ENCODE results near the gene IL3.

Gene IL3

DNA sequence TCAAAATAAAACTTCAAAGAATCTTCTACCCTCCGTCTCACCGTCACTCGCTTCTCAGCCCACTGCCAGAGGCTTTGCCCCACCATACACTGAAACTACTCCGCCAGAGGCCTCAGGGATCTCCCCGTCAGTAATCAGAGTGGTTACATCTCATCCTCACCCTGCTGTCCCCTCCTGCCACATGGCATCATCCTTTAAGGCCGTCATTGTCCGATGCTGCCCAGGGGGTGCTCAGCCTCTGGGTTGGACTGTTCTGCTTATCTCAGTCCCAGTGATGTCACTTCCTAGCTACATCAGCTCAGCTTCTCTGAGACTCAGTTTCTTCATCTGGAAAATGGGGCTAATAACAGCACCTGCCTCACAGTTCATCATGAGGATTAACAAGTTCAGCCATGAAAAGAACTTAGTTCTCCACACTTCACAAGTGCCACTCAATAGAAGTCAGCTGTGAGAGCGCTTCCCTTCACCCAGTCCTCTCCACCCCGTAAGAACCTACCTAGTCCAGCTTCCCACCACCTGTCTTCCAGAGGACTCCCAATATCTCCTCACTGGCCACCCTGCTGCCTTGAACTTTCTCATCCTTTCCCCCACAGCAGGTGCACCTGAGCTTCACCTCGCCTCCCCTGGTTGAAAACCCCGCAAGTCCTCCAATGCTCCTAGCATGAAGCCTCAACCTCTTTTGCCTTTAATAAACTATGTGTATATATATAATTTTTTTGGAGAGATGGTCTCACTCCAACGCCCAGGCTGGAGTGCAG is 2.8 kb upstream of the IL3 start:
- no peak for DNase-seq (ENCODE audit: low read depth)

DNA sequence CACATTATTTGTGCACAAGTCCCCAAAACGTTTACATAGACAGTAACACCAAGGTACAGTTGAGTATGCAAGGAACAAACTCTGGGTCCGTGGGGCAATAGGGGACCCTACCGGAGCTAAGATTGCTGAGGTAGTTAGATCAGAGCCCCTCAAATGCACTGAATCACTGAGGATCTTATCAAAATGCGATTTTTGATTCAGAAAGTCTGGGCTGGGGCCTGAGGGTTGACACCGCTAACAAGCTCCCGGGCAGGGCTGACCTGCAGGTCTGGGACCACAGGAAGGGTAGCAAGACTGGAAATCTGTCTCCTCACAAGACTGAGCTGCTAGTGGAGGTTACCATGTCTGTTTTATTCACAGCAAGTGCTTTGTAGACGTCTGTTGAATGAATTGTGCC is 1.8 kb upstream of the IL3 start:
- no peak for DNase-seq (ENCODE audit: low read depth)

DNA sequence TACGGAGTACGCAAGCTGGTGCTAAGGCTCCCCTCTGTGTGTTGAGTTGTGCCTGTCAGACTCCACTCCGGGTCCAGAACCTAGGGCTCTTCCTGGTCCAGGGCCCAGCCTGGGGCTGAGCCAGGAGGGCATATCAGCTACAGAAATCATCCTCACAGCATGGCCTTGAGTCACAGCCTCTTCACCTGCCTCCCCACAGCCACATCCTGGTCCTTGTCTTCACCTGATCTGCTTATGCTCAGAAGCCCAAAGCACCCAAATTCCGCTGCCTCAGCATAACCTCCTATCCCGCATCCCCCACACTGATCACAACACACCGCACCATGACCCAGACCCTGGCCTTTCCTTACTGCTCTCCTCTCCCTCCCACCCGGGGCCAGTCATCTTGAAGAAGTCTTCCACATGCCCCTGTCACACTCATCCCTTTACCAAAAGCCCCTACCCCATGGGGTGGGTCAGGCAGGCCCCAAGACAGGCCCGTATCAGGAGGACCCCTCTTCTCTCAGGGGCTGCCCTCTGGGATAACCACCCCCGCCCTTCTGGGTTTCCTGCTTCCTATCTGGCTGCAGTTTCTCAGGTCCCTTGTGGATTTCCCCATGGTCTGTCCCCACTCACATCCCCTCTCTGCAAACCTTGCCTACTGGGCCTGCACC is 1.3 kb upstream of the IL3 start:
- DNase-seq (ENCODE audit: low read depth): no peak

DNA sequence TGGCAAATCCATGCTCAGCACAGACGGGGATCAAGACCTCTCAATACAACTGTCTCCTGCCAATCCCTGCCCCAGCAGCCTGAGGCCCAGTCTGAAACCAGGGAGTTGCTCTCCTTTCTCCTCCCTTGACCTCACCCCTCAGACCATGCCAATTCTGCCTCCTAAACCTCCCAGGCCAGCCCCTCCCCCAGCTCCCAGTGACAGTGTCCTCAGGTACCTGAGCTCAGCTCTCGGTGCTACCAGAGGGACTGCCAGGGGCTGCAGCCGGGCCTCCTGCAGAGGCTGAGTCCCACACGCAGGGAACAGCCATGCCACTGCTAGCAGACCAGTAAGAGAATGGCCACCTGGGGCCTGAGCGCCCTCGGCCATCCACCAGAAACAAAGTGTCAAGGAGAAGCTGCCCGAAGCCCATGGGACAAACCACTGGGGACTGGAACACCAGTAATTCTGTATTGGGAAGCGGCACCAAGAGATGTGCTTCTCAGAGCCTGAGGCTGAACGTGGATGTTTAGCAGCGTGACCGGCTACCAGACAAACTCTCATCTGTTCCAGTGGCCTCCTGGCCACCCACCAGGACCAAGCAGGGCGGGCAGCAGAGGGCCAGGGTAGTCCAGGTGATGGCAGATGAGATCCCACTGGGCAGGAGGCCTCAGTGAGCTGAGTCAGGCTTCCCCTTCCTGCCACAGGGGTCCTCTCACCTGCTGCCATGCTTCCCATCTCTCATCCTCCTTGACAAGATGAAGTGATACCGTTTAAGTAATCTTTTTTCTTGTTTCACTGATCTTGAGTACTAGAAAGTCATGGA is 557 bp upstream of the IL3 start:
- no peak for DNase-seq (ENCODE audit: low read depth)

DNA sequence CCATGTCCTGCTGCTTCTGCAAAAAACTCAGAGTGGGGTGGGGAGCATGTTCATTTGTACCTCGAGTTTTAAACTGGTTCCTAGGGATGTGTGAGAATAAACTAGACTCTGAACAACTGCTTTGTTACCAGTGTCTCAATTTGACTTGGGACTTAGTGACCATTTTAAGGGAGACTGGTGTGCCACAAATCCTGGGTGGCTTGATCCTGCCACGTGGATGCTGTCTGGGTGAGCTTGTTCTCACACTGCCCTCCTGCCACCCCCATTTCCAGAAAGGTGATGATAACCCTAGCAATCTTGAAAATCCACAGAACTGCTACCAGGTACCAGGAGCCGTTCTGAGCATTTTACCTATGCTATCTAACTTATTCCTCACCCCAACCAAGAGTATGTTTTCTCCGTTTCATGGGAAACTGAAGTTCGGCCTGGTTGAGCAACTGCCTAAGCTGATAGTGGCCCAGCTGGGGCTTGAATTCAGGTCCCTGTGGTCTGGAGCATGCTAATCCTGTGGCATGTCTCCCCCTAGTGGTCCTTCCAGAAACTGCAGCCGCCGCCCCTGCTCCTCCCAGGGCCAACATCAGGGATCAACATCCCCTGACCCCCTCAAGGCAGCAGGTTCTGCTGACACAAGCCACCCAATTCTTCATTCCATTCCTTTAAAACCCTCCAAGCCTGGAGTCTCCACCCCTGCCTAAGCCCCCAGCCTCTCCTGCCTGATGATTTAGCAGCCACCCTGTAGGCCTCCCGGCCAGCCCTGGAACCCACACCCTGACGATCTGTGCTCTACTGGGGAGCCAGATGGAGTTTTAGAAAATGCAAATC is 2.8 kb downstream of the IL3 start:
- no peak for DNase-seq (ENCODE audit: low read depth)

DNA sequence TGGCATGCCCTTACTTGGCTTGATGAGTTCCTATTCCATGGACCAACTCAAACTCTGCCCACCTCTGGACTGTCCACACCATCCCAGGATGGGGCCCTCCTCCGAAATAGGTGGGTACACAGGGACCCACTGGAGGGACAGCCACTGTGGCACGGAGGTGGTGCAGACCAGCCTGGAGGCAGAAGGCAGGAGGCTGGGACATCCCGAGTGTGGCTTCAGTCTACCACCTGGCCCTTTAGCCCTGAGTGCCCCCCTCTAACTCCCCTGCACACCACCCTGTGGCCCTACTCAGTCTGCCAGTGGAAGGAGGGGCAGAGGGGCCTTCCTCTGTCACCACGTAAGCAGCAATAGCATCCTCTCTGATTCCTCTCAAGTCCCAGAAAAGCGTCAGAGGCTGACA is 3.7 kb downstream of the IL3 start:
- no peak for DNase-seq (ENCODE audit: low read depth)

DNA sequence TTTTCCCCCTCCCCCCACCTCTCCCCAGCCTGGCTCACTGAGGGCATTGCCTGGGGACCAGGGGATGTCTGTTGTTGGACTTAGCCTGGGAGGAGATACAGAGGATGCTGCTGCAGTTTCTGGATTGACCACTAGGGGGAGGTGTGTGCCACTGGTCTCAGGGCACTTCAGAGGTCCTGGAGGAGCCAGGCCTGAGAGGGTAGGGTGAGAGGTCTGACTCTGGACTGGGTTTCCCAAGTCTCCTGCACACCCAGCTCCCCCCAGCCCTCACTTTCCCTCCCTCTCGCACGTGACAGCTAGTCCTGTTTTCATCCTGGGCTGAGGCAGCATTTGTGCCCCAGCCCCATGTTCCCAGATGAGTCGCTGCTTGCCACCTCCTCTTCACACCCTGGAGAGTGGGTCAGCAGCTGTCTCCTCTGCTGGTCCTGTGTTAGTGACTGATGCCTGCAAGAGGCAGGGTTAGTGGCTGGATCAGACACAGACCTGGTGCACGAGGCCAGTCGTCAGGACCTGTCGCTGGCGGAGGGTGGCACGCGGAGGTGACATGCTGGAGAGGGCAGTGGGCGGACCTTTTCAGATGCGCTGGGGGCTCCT is 4.4 kb downstream of the IL3 start:
- no peak for DNase-seq (ENCODE audit: low read depth)

DNA sequence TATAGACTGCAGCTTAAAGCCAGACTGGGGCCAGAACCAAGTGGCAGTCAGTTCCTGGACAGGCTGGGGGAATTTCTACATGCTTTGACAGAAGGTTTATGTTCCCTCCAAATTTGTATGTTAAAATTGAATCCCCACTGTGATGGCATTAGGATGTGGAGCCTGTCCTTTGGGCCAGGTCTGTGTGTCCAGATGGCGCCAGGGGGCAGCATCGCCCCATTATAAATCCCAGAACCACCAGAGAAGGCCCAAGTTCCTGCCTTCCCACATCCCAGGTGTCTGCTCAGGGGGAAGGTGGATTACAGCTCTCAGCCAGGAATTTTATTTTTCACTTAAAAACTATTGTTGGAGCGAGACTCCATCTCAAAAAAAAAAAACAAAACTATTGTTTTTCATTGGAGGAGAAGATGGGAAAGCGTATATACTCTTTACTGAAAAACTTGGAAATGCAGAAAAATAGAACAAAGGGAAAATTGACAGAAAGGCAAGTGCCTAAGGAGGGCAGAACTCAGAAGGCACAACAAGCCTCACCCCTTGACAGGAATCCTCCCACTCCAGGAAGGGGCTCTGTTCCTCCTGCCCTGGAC is 5.0 kb downstream of the IL3 start:
- DNase-seq (ENCODE audit: low read depth): no peak

DNA sequence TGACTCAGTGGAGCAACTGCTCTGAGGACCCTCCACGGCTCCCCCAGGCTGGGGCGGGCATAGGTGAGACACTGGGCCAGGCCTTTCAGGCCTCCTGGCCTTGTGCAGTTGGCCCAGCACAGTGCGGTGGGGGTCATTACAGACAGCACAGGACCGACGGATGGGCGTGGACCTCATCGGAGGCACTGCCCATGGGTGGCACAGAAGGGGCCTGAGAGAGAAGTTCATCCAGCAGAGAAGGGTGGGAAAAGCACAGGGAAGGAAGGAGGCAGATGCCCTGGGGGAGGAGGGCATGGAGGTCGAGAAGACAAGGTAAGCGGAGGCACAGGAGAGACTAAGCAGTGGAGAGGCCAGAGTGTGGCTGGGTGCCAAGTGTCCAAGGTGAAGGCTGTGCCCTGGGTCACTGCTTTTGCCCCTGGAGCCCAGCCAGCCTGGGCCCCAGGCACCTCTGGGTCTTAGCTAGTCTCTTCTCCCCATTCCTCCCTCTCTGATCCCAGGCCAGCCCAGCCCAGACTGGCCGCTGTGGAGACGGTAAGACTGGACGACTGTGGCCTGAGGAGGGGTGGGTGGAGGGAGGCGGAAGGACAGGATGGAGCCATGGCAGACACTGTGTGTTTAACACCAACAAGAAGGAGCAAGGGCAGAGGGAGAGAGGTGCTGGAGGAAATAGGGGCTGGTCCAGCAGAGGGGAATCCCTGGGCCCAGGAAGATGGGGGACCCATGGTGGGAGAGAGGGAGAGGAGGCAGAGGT is 5.7 kb downstream of the IL3 start:
- DNase-seq (ENCODE audit: low read depth): no peak

DNA sequence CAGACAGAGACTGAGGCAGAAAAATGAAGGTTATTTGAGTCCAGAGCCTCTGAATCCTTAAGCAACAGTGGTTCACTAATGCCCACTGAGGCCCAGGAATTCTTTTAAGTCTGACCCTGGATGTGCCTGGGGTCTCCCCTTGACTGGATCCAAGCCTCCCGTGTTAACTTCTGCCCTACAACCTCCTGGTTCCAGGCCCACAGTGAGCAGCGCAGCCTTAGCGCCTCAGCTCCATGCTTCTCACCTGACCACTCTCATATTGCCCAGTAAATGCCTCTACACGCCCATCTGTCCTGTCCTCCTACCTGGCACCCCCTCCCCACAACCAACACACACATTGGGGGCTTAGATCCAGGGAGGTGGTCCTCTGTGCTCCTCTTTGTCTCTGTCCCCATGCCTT is 6.4 kb downstream of the IL3 start:
- no peak for DNase-seq (ENCODE audit: low read depth)

DNA sequence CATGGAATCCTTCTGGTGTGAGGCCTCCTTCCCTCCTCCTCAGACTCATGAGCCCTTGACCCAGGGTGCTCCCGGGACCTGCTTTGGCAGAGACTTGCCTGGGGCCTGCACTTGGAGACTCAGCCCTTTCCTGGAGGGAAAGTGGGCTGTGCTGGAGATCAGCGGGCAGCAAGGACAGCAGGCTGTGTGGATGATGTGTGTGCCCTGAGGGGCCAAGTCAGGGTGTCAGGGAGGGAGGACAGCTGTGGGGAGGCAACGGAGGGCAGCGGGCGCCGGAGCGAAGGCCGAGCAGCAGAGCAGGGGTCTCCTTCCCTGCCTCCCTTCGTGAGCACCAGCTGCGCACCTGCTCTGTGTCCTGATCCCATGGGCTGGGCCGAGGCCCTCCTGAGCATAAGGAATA is 7.0 kb downstream of the IL3 start:
- DNase-seq (ENCODE audit: low read depth): no peak

DNA sequence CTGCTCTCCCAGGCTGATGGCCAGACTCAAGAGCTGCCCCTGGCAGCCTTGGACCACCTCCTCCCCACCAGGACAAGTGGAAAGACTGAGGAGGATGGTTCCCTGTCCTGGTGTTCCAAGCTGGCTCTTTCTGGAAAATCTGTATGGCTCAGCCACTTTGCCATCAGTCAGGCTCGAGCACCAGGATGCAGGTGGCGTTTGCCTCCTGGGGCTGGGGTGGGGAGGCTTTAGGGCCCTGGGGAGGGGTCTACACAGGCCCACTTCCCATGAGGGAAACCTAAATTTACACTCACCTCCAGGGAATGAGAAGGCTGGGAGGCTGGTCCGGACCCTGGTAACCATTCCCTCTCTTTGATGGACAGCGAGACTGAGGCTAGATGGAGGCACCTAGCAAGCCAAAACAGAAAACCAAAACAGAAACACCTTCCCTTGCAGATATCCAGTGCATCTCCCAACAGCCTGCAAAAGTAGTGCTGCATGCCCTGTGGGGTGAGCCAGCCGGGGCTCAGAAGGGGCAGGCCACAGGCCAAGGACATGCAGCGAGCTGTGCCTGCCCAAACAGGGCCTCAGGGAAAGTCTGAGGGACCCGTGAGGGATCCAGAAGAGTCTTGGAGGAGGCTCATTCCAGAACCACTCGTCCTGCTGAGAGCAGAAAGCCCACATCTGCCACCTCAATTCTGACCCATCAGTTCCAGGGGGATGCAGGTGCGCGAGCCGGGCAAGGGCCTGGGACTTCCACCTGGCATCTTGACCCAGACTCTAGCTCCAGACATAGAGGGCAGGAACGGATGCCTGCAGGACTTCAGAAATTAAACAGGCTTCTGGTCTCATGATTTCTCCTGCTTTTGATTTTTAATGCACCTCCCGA is 7.7 kb downstream of the IL3 start:
- DNase-seq (ENCODE audit: low read depth): no peak

DNA sequence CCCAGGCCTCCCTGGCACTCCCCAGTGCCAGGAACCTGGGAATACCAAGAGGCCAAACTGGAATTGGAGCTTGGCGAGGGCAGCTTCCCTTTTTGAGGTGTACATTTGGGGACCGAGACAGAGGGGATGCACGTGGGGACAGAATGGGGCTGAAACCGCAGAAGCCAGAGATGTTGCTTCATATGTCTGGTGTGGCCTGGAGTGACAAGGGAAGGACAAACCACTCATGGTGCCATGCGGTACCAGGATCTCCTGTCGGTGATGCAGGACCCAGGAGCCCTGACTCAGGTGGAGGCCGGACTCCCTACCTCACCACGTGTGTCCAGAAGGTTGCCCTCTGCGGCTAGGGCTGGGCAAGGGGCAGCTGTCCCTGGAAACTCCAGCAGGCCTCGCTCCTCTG is 9.1 kb downstream of the IL3 start:
- DNase-seq (ENCODE audit: low read depth): no peak

DNA sequence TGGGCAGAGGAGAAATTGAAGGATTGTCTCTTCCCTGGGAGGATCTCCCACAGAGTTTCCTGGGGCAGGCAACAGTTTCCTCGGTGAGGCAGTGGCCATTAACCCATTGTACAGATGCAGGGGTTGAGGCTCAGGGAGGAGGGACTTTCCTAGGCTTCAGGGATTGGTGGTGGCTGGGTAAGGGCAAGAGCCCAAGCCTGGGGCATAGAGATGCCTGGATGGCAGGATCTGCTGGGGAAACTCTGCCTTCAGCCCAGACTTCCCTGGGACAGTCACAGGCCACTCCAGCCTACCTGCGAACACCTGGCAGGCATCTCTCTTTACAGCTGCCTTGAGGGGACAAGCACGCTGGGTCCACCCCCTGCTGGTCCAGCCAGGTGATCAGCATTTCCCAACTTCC is 9.5 kb downstream of the IL3 start:
- no peak for DNase-seq (ENCODE audit: low read depth)

DNA sequence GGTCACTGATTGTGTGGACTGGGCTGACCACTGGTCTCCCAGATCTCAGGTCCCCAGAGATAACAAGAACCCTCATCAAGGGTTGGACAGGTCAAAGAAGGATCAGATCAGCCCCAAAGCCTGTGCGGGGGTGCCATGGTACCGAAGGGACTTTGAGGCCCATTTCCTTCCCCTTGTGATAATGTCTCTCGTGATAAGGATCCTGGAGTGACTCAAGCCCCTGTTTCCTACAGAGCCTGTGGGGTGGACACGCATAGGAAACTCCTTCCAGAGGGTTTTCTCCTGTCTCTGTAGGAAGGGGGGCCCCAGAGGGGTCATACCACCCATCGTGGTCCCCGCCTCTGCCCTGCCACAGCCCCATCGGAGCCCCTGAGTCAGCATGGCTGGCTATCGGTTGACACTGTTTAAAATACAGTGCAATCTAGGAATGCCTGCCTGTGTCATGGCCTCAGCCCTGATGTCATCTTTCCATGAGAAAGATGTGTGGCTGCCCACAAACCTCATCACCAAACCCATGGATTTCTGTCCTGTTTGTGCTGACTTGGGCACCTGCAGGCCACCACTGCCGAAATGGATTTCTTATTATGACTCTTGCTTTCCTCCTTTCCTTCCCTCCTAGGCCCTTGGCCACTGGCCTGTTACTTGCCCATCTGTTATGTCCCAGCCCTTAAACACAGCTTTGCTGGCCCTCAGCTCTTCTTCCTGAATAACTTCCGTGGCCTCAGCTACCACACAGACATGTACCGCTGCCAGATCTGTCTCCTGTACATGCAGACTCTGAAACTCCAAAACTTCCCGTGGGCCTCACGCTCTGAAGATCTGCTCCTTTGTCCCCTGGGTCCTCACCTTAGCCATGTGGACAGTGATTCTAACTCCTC is 10.2 kb downstream of the IL3 start:
- DNase-seq (ENCODE audit: low read depth): no peak

DNA sequence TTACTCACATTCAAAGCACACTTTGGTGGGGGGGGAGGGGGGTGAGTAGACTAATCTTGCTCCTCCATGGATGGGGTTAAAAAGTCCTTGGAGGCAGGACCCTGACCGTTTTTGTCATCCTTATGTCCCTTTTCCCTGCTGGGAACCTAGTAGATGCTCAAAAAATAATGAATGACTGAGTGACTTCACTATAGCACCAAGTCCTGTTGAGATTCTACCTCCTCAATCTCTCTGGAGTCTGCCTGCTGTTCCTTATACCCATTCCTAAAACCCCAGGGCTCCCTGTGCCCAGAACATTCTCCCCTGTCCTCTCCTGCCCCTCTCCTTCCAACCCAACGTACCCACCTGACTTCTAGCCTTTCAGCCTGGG is 10.9 kb downstream of the IL3 start:
- DNase-seq (ENCODE audit: low read depth): no peak

DNA sequence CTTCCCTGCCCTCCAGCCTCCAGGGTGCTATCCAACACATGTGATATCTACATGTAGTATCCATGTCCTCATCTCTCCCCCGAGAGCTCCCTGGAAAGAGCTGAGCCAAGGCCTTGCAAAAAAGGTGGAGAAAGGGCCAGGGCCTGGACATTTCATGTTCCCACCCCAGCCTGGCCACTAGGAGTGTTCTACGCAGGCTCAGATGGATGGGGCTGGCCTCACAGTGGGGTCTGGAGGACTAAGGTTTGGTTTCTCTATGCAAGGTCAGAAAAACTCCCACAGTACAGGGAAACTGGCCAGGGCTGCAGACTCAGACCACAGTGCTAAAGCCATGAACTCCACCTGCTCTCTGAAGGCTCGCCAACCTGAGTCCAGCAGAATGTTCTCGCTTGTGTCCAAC is 11.6 kb downstream of the IL3 start:
- no peak for DNase-seq (ENCODE audit: low read depth)

DNA sequence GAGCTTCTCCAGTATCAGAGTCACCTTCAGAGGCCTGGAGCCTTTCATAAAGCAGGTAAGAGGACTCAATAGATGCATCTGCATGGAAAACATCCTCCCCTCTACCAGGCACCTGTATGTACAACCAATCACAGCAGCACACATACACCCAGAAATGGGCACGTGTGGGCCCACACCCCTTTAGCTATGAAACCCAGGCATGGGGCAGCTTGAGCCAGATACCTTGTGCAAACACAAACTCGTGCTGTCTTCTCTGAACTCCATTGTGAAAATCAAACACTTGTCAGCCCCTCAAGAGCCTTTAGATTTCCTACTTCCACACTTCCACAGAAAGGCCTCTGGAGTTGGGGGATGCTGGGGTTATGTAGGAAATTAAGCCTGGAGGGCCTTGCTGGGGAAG is 12.1 kb downstream of the IL3 start:
- DNase-seq (ENCODE audit: low read depth): no peak

Data from HS-27A (cell line).